NCI-H187 treated with DMSO at 0.1 percent for 48 hours (cell line): Measurements from ENCODE around the gene COL11A1.

Experiments
- DNase-seq: peaks from one replicate; lab custom pipeline; 2025; lab: John Stamatoyannopoulos, UW

The COL11A1 gene

DNA sequence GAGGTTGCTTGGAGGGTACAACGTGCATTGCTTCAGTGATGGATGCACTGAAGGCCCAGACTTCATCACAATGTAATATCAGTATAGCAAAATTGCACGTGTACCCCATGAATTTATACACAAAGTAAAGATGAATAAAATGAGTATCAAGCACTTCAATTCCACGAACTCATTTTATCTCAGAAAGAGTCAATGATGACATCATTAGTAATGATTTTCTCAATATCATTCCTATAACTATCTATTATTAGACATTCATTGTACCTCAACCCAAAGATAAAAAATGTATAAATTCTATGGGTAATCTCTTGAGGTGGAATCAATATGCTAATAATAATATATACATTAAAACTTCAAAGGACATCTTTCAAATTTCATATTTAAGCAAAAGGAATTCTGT lies 208.4 kb downstream of the COL11A1 start:
- no peak for DNase-seq

- no peak for DNase-seq
Measured at GRCh38 chr1:102897557-102897956, 210.8 kb downstream of the COL11A1 start.

DNA sequence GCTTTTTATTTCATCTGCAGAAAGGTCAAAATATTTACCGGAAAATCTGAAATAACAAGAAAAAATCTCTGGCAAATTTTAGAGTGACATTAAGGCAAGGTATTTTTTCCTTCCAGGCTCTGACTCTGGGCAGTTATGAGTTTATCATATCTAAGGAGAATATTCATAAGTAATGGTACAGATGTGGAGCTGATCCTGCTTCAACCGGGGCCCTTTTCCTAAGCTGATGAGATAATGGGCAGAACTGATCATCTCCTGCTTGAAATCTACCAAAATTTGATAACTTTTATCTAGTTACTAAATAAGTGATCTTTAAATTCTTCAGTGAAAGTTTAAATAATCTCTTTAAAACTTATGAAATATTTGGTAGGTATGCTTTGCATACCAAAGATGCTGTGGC lies 211.6 kb downstream of the COL11A1 start:
- no peak for DNase-seq

GRCh38 chr1:102896286-102896685 lies 212.0 kb downstream of the COL11A1 start:
- DNase-seq = no peak

GRCh38 chr1:102891868-102892625 lies 216.3 kb downstream of the COL11A1 start:
- no peak for DNase-seq

DNA sequence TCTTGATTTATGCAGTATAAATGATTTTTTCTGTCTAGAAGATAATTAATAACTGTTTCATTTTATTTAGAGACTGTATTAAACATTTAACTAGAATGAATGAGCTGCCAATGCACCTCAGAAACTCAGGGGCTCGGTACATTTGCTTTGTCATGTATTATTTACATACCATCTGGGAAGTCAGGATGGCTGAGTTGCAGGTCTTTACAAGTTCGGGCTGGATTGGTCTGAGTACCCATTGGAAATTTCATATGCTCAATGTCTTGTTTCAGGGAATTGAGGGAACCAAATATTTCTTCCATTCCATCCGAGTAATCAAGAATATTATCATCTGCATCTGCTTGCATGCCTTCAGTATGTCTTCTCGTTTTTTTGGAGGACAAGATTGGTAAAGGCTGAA lies 221.7 kb downstream of the COL11A1 start:
- no peak for DNase-seq

DNA sequence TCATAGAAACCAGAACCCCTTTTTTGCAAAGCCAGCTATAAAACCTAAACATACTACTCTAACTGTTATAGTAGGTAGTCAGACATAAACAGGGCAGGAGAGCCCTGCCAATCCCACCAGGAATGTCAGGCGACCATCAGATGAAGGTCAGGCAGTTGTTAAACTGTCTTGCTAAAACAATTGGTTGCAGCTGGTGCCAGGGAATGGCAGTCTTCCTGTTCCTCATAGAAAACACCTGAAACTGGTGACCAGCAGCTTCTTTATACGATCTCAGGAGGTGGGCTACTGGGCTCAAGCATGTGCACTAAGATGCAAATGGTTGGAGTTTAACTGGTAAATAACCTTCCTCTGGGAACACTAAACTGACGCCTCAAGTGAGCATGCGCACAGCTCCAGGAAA lies 224.1 kb downstream of the COL11A1 start:
- DNase-seq = no peak

- DNase-seq = no peak
Measured at GRCh38 chr1:102879439-102879993, 228.8 kb downstream of the COL11A1 start.

DNA sequence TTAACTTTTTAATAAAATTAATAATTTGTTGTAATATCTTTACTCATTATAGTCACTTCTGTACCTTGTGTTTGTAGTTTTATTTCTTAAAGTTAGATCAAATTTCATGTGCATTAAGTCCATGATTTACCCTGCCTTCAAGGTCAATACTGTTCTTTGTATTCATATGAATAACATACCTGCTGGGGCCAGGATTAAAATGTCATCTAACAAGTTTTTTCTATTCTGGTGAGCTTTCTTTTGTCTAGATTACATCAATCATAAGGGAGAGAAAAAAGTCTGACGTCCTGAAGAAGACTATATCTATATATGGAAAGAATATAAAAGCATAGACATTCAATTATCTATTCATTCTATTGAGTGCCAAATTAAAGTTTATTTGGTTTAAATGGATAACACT lies 232.6 kb downstream of the COL11A1 start:
- no peak for DNase-seq

- no peak for DNase-seq
Measured at GRCh38 chr1:102872526-102872925, 235.8 kb downstream of the COL11A1 start.

DNA sequence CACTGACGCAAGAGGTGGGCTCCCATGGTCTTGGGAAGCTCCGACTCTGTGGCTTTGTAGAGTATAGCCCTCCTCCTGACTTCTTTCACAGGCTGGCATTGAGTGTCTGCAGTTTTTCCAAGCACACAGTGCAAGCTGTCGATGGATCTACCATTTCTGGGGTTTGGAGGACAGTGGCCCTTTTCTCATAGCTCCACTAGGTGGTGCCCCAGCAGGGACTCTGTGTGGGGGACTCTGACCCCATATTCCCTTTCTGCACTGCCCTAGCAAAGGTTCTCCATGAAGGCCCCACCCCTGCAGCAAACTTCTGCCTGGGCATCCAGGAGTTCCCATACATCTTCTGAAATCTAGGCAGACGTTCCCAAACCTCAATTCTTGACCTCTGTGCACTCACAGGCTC lies 236.2 kb downstream of the COL11A1 start:
- no peak for DNase-seq

- no peak for DNase-seq
Measured at GRCh38 chr1:102863704-102864103, 244.6 kb downstream of the COL11A1 start.

GRCh38 chr1:102861247-102861646 lies 247.1 kb downstream of the COL11A1 start:
- DNase-seq = no peak

DNA sequence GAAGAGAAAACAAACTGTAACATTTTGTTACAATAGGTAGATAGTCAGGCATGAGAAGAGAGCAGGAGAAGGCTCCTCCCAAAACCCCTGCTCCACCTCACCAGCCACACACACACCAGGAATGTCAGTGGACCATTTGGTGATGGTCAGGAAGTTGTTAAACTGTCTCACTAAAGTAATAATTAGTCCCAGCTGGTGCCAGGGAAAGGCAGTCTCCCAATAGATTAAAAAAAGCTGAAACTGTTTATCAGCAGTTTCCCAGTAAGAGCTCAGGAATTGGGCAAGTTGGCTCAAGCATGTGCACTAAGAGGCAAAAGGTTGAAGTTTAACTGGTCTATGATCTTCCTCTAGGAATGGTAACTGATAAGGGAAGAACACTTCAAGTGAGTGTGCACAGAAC lies 249.6 kb downstream of the COL11A1 start:
- no peak for DNase-seq

DNA sequence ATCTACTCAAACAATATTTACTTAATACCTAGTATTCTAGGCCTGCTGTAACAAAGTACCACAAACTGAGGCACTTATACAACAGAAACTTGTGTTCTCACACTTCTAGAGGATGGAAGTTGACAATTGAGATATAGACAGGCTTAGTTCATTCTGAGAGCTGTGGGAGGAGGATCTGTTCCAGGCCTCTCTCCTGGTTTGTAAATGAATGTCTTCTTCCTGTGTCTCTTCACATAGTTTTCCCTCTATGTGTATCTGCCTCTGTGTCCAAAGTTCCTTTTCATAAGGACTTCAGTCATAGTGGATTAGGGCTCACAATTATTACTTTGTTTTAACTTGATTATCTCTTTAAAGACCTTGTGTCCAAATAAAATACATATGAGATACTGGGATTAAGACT lies 251.1 kb downstream of the COL11A1 start:
- no peak for DNase-seq

GRCh38 chr1:102853701-102854187 lies 254.6 kb downstream of the COL11A1 start:
- DNase-seq = no peak

DNA sequence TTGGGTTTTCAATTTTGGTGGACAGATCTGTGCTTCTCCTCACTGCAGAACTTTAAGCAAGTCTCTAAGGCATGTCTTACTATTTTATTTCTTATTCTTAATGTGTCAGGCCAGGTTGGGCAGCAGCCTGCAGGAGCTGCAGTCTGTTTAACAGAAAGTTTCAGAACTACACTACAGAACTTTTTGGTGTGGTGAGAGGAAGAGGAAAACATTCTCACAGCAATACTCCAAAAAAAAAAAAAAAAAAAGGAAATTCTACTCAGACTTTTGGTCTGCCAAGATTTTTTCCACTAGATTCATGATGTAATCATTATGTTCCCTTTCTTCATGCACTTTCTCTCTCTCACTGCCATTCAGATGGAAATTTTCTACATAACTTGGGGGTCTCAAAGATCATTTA lies 255.2 kb downstream of the COL11A1 start:
- DNase-seq = no peak

DNA sequence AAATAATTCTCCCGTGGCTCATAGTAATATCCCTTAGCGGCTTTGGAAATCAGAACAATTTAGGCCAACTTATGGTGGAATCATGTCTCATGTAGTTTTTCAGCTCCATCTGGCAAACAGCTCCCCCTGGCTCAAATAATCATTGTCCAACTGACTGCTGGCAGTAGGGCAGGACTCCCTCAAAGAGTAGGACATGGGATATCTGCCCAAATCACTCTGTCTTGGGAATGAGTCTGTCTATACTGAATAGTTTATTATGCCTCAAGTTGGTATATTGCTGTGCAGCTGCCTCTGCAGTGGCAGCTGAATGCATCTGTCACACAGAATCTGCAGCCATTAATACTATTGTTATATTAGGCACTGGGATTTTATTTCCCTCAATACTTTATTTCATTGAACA lies 255.7 kb downstream of the COL11A1 start:
- DNase-seq = no peak

- DNase-seq = no peak
Measured at GRCh38 chr1:102851616-102852015, 256.7 kb downstream of the COL11A1 start.

GRCh38 chr1:102842606-102843005 lies 265.7 kb downstream of the COL11A1 start:
- DNase-seq = no peak

GRCh38 chr1:102840741-102841140 lies 267.6 kb downstream of the COL11A1 start:
- DNase-seq = no peak

DNA sequence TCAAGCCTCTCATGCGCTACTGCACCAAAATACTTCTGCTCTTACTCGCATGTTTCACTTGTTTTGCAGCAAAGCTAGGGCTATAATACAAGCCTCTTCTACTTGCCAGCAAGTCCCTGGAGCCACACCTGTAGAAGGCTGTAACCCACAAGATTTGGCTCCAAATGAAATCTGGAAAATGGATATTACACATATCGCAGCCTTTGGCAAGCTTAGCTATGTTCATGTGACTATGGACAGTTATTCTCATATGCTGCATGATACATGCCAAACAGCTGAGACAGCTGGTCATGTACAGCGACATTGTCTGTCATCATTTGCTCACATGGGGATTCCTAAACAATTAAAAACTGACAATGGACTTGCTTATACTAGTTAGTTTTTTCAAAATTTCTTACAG lies 270.3 kb downstream of the COL11A1 start:
- DNase-seq = no peak

GRCh38 chr1:102837551-102837950 lies 270.8 kb downstream of the COL11A1 start:
- DNase-seq = no peak

DNA sequence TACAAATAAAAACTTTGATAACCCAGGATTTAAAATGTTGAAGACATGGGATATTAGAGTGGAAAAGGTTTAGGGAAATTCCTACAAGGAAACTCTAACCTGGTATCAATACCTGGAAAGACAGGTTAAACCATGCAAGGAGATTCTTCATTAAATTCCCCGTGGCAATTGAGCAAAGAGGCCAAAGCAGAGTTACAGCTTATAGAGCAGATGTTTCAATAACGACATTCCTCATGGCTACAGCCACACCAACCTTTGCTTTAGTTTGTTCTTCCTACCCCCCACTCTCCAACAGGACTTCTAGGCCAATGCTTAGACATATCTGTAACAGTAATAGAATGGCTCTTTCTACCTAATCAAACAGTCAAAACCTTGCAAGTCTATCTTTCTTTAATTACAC lies 271.3 kb downstream of the COL11A1 start:
- DNase-seq = no peak
